Right ventricle myocardium inferior (tissue), 1 donor: ENCODE measurements around the gene POLR1E. TPM values are rescaled to one million over a fixed set of nuclear protein-coding genes. Genes with fewer than 3 reads are reported as not detected.
"Not testable (repeated sequence)": the region's sequence is repeated elsewhere in the genome, so short reads cannot be mapped to it uniquely, and the experiment has no call there.

Experiments used
- ATAC-seq: fragments of 200-7000 bp; cut with Tn5 transposase; one replicate; pipeline ENCODE4 v1.9.1; 2020; ENCODE audit warnings: mild to moderate bottlenecking, moderate library complexity
- DNase-seq: peaks from one replicate; pipeline ENCODE4 v3.0.0; 2021; ENCODE audit errors: missing footprints
- intact Hi-C: fragments of 100-400 bp; cut with DNase I; formaldehyde crosslinking; loops from one replicate; pipeline ENCODE4 v1.11.0; 2022
- total RNA-seq: library from RNA; stranded (reverse); fragmentation: NEBNext Ultra II Directional; extraction: Animal tissue kit (Norgen Biotek cat#: 25700); gene quantifications from one replicate; pipeline ENCODE4 v1.2.1, GENCODE V29; 2021
- donor health status: DM: no; HTN: yes; CAD: no; lungs with severe emphysema.

Gene POLR1E
- total RNA-seq, 1 donor from 2014 or later: 10.5 TPM

GRCh38 chr9:37496020-37496419 lies 10.3 kb downstream of the POLR1E start:
- intact Hi-C loops: no loop called here
- no peak for ATAC-seq

GRCh38 chr9:37497320-37497719 lies 11.6 kb downstream of the POLR1E start:
- DNase-seq (no peak), ATAC-seq (no peak)
- intact Hi-C loops: no loop called here

More at GRCh38 chr9:37496020-37496419, 10.3 kb downstream of the POLR1E start:
- no peak for DNase-seq

- DNase-seq (no peak), ATAC-seq (no peak)
- intact Hi-C loops: no loop called here
Measured at GRCh38 chr9:37498457-37498856, 12.7 kb downstream of the POLR1E start.

GRCh38 chr9:37499297-37499696 lies 13.5 kb downstream of the POLR1E start:
- intact Hi-C loops: no loop called here
- no peak for ATAC-seq
- no peak for DNase-seq

GRCh38 chr9:37501957-37502596 lies 16.3 kb downstream of the POLR1E start:
- intact Hi-C loops: no loop called here
- DNase-seq (no peak), ATAC-seq (no peak)

GRCh38 chr9:37503736-37504135 lies 18.0 kb downstream of the POLR1E start:
- intact Hi-C loops: no loop called here
- DNase-seq (no peak), ATAC-seq (peak; percentile 43)

- intact Hi-C loops: no loop called here
- no peak for ATAC-seq
- DNase-seq: no peak
Measured at GRCh38 chr9:37504605-37505004, 18.9 kb downstream of the POLR1E start.

- ATAC-seq: no peak
Measured at GRCh38 chr9:37507566-37508134, 21.9 kb downstream of the POLR1E start.

GRCh38 chr9:37508135-37508833 lies 22.5 kb downstream of the POLR1E start:
- intact Hi-C loops: no loop called here
- DNase-seq: no peak
- no peak for ATAC-seq

More at GRCh38 chr9:37507566-37508134, 21.9 kb downstream of the POLR1E start:
- intact Hi-C loops: no loop called here
- DNase-seq: no peak

GRCh38 chr9:37508834-37509206 lies 23.1 kb downstream of the POLR1E start:
- intact Hi-C loops: no loop called here

GRCh38 chr9:37509536-37509935 lies 23.8 kb downstream of the POLR1E start:
- ATAC-seq (no peak), DNase-seq (no peak)
- intact Hi-C loops: no loop called here

More at GRCh38 chr9:37508834-37509206, 23.1 kb downstream of the POLR1E start:
- DNase-seq (no peak), ATAC-seq (no peak)

- ATAC-seq, intact Hi-C loops, DNase-seq: not testable (repeated sequence)
Measured at GRCh38 chr9:37510053-37510452, 24.3 kb downstream of the POLR1E start.

GRCh38 chr9:37511016-37512010 lies 25.6 kb downstream of the POLR1E start:
- DNase-seq: no peak
- intact Hi-C loops: no loop called here
- ATAC-seq: peak; percentile 26

- intact Hi-C loops: no loop called here
- no peak for ATAC-seq
- no peak for DNase-seq
Measured at GRCh38 chr9:37512437-37512836, 26.7 kb downstream of the POLR1E start.

GRCh38 chr9:37514415-37514814 lies 28.7 kb downstream of the POLR1E start:
- ATAC-seq, intact Hi-C loops, DNase-seq: not testable (repeated sequence)

- no peak for DNase-seq
- no peak for ATAC-seq
- intact Hi-C loops: no loop called here
Measured at GRCh38 chr9:37514999-37515398, 29.3 kb downstream of the POLR1E start.

- DNase-seq (no peak), ATAC-seq (no peak)
- intact Hi-C loops: no loop called here
Measured at GRCh38 chr9:37515620-37516258, 30.0 kb downstream of the POLR1E start.

- DNase-seq: no peak
- intact Hi-C loops: no loop called here
- no peak for ATAC-seq
Measured at GRCh38 chr9:37517923-37518322, 32.2 kb downstream of the POLR1E start.
